Measurements from ENCODE around the gene CLDN20.
"Not testable (repeated sequence)": the region's sequence is repeated elsewhere in the genome, so short reads cannot be mapped to it uniquely, and the experiment has no call there.

- not testable (repeated sequence) for TF ChIP-seq RXRA, FOSL2 (IDR thresholded peaks at IDR 0.05; ENCODE audit: borderline replicate concordance, low read depth)
Observed at GRCh38 chr6:155268088-155268867, 4.5 kb downstream of the CLDN20 start.

Measured in SK-N-SH (cell line).